ENCODE data around the gene NBEA. TPM values are rescaled to one million over a fixed set of nuclear protein-coding genes. Genes with fewer than 3 reads are reported as not detected.

Gene NBEA
- polyA plus RNA-seq, 1 experiment = 1.3 TPM

DNA sequence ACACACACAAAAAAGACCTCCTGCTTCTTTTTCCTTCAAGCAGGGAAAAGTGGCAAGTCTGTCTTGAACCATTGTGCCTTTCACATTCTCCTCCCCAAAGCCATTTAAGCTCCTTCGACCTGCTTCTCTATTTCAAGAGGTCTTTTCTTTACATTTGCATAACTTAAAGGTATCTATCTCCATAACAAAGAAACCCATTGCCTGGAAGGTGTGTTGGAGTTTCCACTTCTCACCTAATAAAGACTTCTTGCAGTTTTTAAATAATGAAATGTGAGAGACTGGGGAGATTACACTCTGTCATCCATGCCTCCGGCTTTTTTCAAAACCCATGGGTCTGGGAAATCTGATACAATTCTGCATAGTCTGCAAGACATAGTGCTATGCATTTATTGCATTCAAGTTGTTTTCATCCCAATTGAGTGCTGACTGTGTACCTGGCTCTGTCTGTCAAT is 41.8 kb upstream of the NBEA start:
- H3K4me3 ChIP-seq (ENCODE audit: low read depth, low read length) = no peak overlapping the region
- H3K27ac ChIP-seq (ENCODE audit: low read depth, low read length) = no peak overlapping the region
- no peak for DNase-seq (ENCODE audit: low read depth, low spot score)
- ChIA-PET POLR2A (no interaction called here), CTCF (no interaction called here)
- no peaks in the 10 kb centered on the region for H3K27me3 ChIP-seq (ENCODE audit: control insufficient read depth, insufficient read depth, low read length)
- TF ChIP-seq, protein P1, sequence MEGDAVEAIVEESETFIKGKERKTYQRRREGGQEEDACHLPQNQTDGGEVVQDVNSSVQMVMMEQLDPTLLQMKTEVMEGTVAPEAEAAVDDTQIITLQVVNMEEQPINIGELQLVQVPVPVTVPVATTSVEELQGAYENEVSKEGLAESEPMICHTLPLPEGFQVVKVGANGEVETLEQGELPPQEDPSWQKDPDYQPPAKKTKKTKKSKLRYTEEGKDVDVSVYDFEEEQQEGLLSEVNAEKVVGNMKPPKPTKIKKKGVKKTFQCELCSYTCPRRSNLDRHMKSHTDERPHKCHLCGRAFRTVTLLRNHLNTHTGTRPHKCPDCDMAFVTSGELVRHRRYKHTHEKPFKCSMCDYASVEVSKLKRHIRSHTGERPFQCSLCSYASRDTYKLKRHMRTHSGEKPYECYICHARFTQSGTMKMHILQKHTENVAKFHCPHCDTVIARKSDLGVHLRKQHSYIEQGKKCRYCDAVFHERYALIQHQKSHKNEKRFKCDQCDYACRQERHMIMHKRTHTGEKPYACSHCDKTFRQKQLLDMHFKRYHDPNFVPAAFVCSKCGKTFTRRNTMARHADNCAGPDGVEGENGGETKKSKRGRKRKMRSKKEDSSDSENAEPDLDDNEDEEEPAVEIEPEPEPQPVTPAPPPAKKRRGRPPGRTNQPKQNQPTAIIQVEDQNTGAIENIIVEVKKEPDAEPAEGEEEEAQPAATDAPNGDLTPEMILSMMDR (IDR thresholded peaks at IDR 0.05; ENCODE audit: low read depth, low read length) = no peak
- no peaks in the 10 kb centered on the region for H3K9me3 ChIP-seq (ENCODE audit: control insufficient read depth, insufficient read depth, low read length)

DNA sequence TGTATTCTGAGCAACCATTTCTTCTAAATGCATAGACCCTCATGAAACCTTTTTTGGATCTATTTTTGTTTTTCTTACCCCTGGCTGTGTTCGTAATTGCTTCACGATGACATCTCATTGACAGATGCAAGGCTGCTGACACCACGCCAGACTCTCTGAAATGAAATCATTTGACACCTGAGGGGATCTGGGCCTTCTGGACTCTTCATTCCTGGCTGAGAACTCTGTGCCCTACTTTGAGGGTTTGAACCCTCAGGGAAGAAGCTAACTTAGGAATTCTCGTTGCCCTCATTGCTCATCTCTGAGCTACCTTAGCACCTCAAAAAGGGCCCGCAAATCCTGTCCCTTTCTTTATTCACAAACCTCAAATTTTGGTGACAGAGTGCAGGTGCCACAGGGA is 40.5 kb upstream of the NBEA start:
- H3K27ac ChIP-seq (ENCODE audit: low read depth, low read length) = no peak overlapping the region
- TF ChIP-seq, protein P1 (IDR thresholded peaks at IDR 0.05; ENCODE audit: low read depth, low read length) = no peak
- ChIA-PET CTCF (no interaction called here), POLR2A (no interaction called here)
- DNase-seq (ENCODE audit: low read depth, low spot score) = no peak
- H3K27me3 ChIP-seq (ENCODE audit: control insufficient read depth, insufficient read depth, low read length) = no peaks in the 10 kb centered on the region
- no peak overlapping the region for H3K4me3 ChIP-seq (ENCODE audit: low read depth, low read length)
- no peaks in the 10 kb centered on the region for H3K9me3 ChIP-seq (ENCODE audit: control insufficient read depth, insufficient read depth, low read length)

DNA sequence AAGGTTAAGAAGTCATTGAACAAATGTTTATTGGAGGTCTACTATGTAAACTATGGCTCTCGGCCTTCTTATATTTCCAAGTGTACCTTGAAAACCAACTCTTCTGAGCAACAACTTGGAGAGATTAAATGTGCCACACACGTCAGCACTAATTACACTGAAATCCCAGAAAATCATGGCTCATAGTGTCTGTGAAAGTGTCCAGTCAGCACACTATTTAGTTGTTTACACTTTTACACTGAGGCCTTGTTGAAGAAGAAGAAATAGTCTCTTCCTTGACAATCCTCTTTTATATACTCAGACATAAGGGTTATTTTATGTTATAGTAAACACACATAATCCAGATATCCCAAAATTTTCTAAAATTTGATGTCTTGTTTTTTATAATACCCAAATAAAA is 30.9 kb upstream of the NBEA start:
- Histone ChIP-seq H3K27ac (ENCODE audit: low read depth, low read length) (no peak overlapping the region), H3K27me3 (ENCODE audit: control insufficient read depth, insufficient read depth, low read length) (no peaks in the 10 kb centered on the region), H3K4me3 (ENCODE audit: low read depth, low read length) (no peak overlapping the region), H3K9me3 (ENCODE audit: control insufficient read depth, insufficient read depth, low read length) (no peaks in the 10 kb centered on the region)
- CTCF ChIA-PET = no interaction called here
- TF ChIP-seq, protein P1 (IDR thresholded peaks at IDR 0.05; ENCODE audit: low read depth, low read length) = no peak
- POLR2A ChIA-PET = no interaction called here
- no peak for DNase-seq (ENCODE audit: low read depth, low spot score)

DNA sequence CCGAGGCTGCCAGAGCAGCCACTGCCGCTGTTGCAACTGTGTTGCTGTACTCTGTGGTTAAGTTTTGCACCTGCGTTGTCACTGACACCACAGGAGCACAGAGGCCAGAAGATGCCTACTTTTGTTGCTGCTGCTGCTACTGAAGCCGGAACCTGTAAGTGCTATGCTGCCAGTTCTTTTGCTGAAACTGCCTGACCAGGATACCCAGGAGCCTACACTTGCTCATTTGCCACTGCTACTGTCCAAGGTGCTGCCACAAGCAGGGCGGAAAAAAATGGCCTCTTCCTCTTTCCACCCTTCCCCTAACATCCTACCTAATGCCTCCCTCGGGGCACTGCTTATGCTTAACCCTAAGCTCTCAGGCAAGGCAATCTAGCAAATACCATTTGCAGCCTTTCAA is 29.0 kb upstream of the NBEA start:
- DNase-seq (ENCODE audit: low read depth, low spot score) = no peak
- H3K4me3 ChIP-seq (ENCODE audit: low read depth, low read length) = no peak overlapping the region
- H3K27me3 ChIP-seq (ENCODE audit: control insufficient read depth, insufficient read depth, low read length) = no peaks in the 10 kb centered on the region
- ChIA-PET POLR2A (no interaction called here), CTCF (no interaction called here)
- H3K27ac ChIP-seq (ENCODE audit: low read depth, low read length) = no peak overlapping the region
- no peaks in the 10 kb centered on the region for H3K9me3 ChIP-seq (ENCODE audit: control insufficient read depth, insufficient read depth, low read length)
- TF ChIP-seq, protein P1 (IDR thresholded peaks at IDR 0.05; ENCODE audit: low read depth, low read length) = no peak

DNA sequence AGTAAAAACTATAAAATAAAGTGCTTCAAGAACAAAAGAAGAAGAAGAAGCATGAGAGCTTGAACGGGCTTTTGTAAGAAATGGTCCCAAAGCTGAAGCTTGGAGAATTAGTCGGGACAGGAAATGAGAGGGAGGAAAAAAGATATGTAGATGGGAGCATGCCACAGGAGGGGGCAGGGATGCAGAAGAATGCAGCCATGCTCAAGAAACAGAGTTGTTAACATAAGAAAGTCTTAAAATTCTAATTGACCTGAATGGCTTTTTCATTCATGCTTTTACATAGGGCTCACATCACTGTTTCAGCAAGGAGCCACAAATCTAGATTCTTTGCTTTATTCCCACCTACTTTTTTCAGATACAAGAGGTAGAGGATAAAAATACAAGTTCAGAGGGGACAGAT is 27.7 kb upstream of the NBEA start:
- H3K9me3 ChIP-seq (ENCODE audit: control insufficient read depth, insufficient read depth, low read length) = no peaks in the 10 kb centered on the region
- no peak for DNase-seq (ENCODE audit: low read depth, low spot score)
- no peaks in the 10 kb centered on the region for H3K27me3 ChIP-seq (ENCODE audit: control insufficient read depth, insufficient read depth, low read length)
- no peak overlapping the region for H3K27ac ChIP-seq (ENCODE audit: low read depth, low read length)
- TF ChIP-seq, protein P1 (IDR thresholded peaks at IDR 0.05; ENCODE audit: low read depth, low read length) = no peak
- ChIA-PET CTCF (no interaction called here), POLR2A (no interaction called here)
- no peak overlapping the region for H3K4me3 ChIP-seq (ENCODE audit: low read depth, low read length)

All from AG04450 (cell line).